Testis (tissue), 3 donors: ENCODE results near the gene SMAD4. TPM values are rescaled to one million over a fixed set of nuclear protein-coding genes. Genes with fewer than 3 reads are reported as not detected.

ENCODE experiments used
- DNase-seq: peaks from one replicate; pipeline ENCODE4 v3.0.0-alpha.2; 2019
- H3K27ac ChIP-seq, 2 donors: fragments of 200-600 bp; sonication (generic); one replicate each; pipeline ENCODE4 v1.5.1; 2019
- H3K27me3 ChIP-seq: fragments of 200-600 bp; sonication (generic); one replicate; pipeline ENCODE4 v1.5.1; 2019
- H3K36me3 ChIP-seq: fragments of 200-600 bp; sonication (generic); one replicate; pipeline ENCODE4 v1.5.1; 2017; ENCODE audit warnings: low read depth; ENCODE audit errors: missing control alignments
- H3K4me1 ChIP-seq: fragments of 200-600 bp; sonication (generic); one replicate; pipeline ENCODE4 v1.5.1; 2019
- H3K4me3 ChIP-seq, 2 donors: fragments of 200-600 bp; sonication (generic); one replicate each; pipeline ENCODE4 v1.5.1; 2017 to 2019
- H3K9me3 ChIP-seq: fragments of 200-600 bp; sonication (generic); one replicate; pipeline ENCODE4 v1.5.1; 2017
- POLR2A ChIP-seq: fragments of 450-650 bp; IDR thresholded peaks from one replicate; pipeline ENCODE4 v1.6.1; 2017; ENCODE audit warnings: antibody characterized with exemption, mild to moderate bottlenecking, moderate library complexity
- WGBS, 2 donors: methylation state at CpG; one replicate each; pipeline ENCODE4 v1.1.5; 2018; 5-methylcytosine and 5-hydroxymethylcytosine counted together
- intact Hi-C: fragments of 100-400 bp; cut with DNase I; formaldehyde crosslinking; loops from one replicate; pipeline ENCODE4 v1.15.1; 2023; ENCODE audit warnings: low total_unique reads
- polyA plus RNA-seq: library from polyadenylated mRNA; stranded (reverse); fragments of 350-450 nt; fragmentation: Illumina TruSeq; extraction: RNeasy Lipid Tissue Mini Kit (QIAGEN cat#74804); gene quantifications from one replicate; pipeline ENCODE4 v1.2.3, GENCODE V29; 2014; ENCODE audit warnings: low read depth, low replicate concordance; ENCODE audit not compliant: insufficient read depth
- total RNA-seq, 2 donors: library from RNA; depleted of rRNA; stranded (reverse); fragments of >200 nt; gene quantifications; one replicate each; pipeline ENCODE4 v1.2.3, GENCODE V29; 2016
- TF ChIP-seq, protein P1 (sequence below), 3 experiments: fragments of 450-650 bp in 2 of 3; fragments of 200-600 bp in 1 of 3; sonication (generic) in 1 of 3; IDR thresholded peaks; one replicate each; pipeline ENCODE4 v1.5.1; 2016 to 2019; ENCODE audit warnings: antibody characterized with exemption in 3 of 3, mild to moderate bottlenecking in 2 of 3, moderate library complexity in 1 of 3

SMAD4 gene
- total and polyA plus RNA-seq, 3 donors from 2014 or later = 91.0 to 270 (median 198) TPM

DNA sequence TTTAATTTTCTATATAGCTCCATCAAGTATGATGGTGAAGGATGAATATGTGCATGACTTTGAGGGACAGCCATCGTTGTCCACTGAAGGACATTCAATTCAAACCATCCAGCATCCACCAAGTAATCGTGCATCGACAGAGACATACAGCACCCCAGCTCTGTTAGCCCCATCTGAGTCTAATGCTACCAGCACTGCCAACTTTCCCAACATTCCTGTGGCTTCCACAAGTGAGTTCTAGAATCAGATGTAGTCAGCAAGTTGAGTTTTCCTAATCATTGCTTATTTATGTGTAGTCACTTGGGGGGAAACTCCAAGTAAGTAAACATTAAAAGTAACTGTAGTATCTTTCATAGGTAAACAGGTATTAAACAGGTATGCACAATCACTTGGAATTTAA, 24.8 kb downstream of the SMAD4 start:
- Histone ChIP-seq H3K36me3 (no peaks in the 10 kb centered on the region), H3K9me3 (no peaks in the 10 kb centered on the region), H3K27me3 (no peaks in the 10 kb centered on the region), H3K4me1 (no peaks in the 10 kb centered on the region), H3K27ac (no peak overlapping the region), H3K4me3 (no peak overlapping the region)
- intact Hi-C loops = no loop called here
- 92 to 96% methylated on average over 3 of the region's 3 CpGs for WGBS, 2 donors
- TF ChIP-seq, protein P1, sequence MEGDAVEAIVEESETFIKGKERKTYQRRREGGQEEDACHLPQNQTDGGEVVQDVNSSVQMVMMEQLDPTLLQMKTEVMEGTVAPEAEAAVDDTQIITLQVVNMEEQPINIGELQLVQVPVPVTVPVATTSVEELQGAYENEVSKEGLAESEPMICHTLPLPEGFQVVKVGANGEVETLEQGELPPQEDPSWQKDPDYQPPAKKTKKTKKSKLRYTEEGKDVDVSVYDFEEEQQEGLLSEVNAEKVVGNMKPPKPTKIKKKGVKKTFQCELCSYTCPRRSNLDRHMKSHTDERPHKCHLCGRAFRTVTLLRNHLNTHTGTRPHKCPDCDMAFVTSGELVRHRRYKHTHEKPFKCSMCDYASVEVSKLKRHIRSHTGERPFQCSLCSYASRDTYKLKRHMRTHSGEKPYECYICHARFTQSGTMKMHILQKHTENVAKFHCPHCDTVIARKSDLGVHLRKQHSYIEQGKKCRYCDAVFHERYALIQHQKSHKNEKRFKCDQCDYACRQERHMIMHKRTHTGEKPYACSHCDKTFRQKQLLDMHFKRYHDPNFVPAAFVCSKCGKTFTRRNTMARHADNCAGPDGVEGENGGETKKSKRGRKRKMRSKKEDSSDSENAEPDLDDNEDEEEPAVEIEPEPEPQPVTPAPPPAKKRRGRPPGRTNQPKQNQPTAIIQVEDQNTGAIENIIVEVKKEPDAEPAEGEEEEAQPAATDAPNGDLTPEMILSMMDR (IDR thresholded peaks at IDR 0.05) = no peak
- TF ChIP-seq POLR2A = no peak
- DNase-seq = no peak

DNA sequence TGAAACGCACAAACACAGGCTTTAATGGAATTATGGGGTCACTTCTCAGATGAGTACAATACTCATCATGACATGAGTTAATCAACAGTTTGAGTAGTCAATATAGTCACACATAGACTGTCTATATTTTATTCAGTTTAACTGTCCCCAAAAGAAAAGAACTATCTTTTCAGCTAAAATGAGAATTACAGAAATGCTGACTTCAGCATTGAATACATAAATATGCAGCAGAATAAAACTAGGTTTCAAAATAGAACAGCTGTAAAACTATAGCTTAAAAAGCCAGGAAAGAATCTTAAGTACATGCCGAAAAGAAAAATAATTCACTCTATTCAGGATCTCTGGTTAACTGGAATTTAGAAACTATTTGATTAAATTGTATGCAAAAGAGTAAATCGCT, 30.0 kb downstream of the SMAD4 start:
- no peak overlapping the region for H3K27ac ChIP-seq
- WGBS, 2 donors = 64 to 87% methylated on average over 3 of the region's 3 CpGs
- intact Hi-C loops = no loop called here
- no peak for DNase-seq
- H3K9me3 ChIP-seq = no peaks in the 10 kb centered on the region
- no peak for TF ChIP-seq POLR2A
- TF ChIP-seq, protein P1 (IDR thresholded peaks at IDR 0.05) = no peak
- H3K27me3 ChIP-seq = no peaks in the 10 kb centered on the region
- H3K4me3 ChIP-seq = no peak overlapping the region
- no peaks in the 10 kb centered on the region for H3K36me3 ChIP-seq
- H3K4me1 ChIP-seq = no peaks in the 10 kb centered on the region

DNA sequence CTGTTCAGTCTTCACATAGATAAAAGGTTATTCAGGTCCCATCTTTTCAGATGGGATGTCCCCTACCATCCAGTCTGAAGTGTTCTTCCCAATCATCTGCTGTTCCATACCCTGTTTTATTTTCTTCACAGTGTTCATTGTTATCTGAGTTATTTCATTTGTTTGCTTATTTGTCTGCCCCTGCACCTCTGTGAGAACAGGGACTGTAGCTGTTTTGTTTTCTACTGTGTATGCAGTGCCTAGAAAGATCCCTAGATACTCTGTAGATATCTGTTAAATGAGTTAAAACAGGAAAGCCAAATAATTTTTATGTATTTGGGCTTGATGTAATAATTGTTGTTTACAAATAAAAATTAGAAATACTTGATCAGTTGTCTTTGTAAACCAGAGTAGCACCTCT, 34.2 kb downstream of the SMAD4 start:
- H3K9me3 ChIP-seq = no peaks in the 10 kb centered on the region
- intact Hi-C loops = no loop called here
- no peaks in the 10 kb centered on the region for H3K36me3 ChIP-seq
- H3K27me3 ChIP-seq = no peaks in the 10 kb centered on the region
- no peak for TF ChIP-seq POLR2A
- TF ChIP-seq, protein P1 (IDR thresholded peaks at IDR 0.05) = no peak
- H3K4me1 ChIP-seq = no peaks in the 10 kb centered on the region
- H3K27ac ChIP-seq = no peak overlapping the region
- no peak for DNase-seq
- H3K4me3 ChIP-seq = no peak overlapping the region

DNA sequence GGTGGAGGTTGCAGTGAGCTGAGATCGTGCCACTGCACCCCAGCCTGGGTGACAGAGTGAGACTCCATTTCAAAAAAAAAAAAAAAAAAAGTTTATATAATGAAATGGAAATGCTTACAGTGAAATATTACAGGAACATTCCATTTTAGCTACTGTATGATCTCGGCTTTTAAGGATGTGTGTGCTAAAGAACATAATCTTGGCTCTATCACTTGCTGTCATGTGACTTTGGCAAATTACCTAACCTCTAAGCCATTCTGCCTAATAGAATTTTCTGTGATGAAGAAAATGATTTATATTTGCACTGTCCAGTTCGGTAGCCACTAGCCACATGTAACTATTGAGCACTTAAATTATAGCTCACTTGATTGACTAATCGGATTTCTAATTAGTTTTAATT, 36.3 kb downstream of the SMAD4 start:
- Histone ChIP-seq H3K27ac (no peak overlapping the region), H3K4me3 (no peak overlapping the region), H3K4me1 (no peaks in the 10 kb centered on the region), H3K36me3 (no peaks in the 10 kb centered on the region), H3K9me3 (no peaks in the 10 kb centered on the region), H3K27me3 (no peaks in the 10 kb centered on the region)
- no peak for DNase-seq
- WGBS, 2 donors = 85 to 93% methylated on average over 4 of the region's 4 CpGs
- intact Hi-C loops = no loop called here
- TF ChIP-seq POLR2A = no peak
- TF ChIP-seq, protein P1 (IDR thresholded peaks at IDR 0.05) = no peak

DNA sequence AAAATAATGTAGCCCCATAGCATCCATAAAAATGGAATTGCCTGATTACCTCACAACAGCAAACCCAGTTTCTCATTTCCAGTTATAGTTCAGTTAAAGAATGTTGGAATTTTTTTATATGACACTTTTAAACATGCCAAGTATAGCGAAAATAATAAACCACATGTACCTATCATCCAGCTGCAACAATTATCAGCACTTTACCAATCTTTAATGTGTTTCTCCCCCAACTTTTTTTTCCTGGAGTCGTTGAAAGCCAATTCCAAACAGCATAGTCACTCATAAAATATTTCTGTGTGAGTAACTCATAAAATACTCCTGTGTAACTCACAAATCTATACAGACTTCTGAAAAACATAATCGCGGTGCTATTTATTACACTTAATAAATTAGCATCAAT, 38.1 kb downstream of the SMAD4 start:
- TF ChIP-seq POLR2A = no peak
- TF ChIP-seq, protein P1 (IDR thresholded peaks at IDR 0.05) = no peak
- Histone ChIP-seq H3K4me1 (no peaks in the 10 kb centered on the region), H3K4me3 (no peak overlapping the region), H3K36me3 (no peaks in the 10 kb centered on the region), H3K27me3 (no peaks in the 10 kb centered on the region), H3K27ac (no peak overlapping the region), H3K9me3 (no peaks in the 10 kb centered on the region)
- WGBS, 2 donors = 74 to 75% methylated on average over 4 of the region's 4 CpGs
- intact Hi-C loops = no loop called here
- DNase-seq = no peak
